NCI-H524 treated with DMSO at 0.1 percent for 48 hours (cell line): ENCODE results near the gene GPRASP2.
A peak's percentile ranks its signal among the peaks of the same experiment; 100 is the strongest.
"Not testable (repeated sequence)": the region's sequence is repeated elsewhere in the genome, so short reads cannot be mapped to it uniquely, and the experiment has no call there.

Experiments
- DNase-seq: peaks from one replicate; lab custom pipeline; 2025; lab: John Stamatoyannopoulos, UW

Gene GPRASP2

DNA sequence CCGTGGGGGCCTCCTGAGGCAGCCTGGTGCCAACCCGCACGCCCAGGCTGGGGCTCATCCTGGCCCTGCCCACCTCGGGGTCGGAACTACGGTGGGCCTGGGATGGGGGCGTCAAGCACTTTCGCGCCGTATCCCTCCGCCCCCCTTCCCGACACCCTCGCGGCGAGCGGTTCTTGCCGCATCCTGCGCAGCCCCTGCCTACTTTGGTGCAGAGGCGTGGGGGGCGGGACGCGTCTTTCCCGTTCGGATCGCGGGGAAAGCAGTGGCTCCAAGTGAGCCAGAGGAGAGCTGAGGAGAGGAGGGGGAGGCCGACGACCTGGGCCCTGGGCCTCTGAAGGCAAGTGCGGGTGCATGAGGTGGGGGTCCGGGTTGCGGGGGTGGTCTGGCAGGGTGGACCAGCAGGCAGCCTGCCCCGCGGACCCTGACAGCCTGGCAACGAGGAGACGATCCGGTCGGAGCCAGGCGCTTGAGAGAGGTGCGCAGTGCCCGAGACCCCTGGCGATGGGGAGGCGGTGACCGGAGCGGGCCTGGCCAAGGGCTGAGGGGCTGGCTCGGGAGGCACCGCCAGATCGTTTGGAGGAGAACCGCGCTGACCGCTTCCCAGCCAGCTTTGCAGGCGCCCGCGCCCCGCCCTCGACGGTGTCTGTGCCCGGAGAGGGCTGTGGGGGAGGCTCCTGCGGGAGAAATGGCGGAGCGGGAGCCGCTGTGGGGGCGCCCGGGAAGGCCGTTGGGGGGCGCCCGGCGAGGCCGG, at the start of gene GPRASP2:
Gene GPRASP2, plus strand, starts transcription at position 233 of the 751 bp plus-strand sequence. CDS start 2,422 bp downstream, outside the sequence.
- no peak for DNase-seq

DNA sequence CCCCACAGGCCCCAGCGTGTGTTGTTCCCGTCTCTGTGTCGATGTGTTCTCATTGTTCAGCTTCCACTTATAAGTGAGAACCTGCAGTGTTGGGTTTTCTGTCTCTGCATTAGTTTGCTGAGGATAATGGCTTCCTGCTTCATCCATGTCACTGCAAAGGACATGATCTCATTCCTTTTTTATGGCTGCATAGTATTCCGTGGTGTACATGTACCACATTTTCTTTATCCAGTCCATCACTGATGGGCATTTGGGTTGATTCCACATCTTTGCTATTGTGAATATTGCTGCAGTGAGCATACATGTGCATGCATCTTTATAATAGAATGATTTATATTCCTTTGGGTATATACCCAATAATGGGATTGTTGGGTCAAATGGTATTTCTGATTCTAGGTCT, 48.4 kb upstream of the GPRASP2 start:
- not testable (repeated sequence) for DNase-seq

DNA sequence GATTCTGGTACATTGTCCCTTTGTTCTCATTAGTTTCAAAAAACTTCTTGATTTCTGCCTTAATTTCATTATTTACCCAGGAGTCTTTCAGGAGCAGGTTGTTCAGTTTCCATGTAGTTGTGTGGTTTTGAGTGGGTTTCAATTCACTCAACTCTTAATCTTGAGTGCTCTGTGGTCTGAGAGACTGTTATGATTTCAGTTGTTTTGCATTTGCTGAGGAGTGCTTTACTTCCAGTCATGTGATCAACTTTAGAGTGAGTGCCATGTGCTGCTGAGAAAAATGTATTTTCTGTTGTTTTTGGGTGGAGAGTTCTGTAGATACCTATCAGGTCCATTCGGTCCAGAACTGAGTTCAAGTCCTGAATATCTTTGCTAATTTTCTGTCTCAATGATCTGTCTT, 45.2 kb upstream of the GPRASP2 start:
- DNase-seq, result not testable (repeated sequence)

DNA sequence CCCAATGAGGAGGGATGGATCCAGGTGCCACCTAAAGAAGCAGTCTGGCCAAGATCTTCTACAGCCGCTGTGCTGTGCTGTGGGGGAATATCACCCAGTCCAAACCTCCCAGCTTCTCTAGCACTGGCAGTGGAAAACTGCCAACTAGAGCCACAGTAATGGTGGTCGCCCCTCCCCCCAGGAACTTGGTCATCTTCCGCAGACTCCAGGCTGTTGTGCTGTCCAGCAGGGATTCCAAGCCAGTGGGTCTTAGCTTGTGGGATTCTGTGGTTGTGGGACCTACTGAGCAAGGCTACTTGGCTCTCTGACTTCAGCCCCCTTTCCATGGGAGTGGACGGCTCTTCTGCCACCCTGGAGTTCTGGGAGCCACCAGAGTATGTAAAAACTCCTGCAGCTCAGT, 42.7 kb upstream of the GPRASP2 start:
- no peak for DNase-seq

DNA sequence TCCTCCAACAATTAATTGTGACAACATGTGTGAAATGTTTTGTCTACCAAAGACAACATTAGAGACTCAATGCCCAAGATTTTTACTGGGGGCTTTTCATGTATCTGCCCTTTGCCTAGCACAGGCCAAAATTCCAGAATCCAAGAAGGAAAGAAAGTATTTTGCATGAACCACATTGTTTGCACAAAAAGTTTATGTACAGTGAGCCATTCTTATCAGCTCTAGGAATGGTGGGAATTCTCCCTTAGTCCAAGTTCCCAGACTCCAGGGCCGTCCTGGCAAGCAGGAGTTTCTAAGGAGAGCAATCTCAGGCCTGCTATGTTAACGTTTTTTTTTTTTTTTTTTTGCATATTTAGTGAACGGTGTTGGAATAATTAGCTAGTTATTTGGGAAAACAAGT, 39.4 kb upstream of the GPRASP2 start:
- DNase-seq, result no peak

DNA sequence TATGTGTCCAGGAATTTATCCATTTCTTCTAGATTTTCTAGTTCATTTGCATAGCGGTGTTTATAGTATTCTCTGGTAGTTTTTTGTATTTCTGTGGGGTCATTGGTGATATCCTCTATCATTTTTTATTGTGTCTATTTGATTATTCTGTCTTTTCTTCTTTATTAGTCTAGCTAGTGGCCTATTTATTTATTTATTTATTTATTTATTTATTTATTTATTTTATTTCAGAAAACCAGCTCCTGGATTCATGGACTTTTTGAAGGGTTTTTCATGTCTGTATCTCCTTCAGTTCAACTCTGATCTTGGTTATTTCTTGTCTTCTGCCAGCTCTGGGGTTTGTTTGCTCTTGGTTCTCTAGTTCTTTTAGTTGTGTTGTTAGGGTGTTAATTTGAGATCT, 34.8 kb upstream of the GPRASP2 start:
- DNase-seq, result not testable (repeated sequence)

DNA sequence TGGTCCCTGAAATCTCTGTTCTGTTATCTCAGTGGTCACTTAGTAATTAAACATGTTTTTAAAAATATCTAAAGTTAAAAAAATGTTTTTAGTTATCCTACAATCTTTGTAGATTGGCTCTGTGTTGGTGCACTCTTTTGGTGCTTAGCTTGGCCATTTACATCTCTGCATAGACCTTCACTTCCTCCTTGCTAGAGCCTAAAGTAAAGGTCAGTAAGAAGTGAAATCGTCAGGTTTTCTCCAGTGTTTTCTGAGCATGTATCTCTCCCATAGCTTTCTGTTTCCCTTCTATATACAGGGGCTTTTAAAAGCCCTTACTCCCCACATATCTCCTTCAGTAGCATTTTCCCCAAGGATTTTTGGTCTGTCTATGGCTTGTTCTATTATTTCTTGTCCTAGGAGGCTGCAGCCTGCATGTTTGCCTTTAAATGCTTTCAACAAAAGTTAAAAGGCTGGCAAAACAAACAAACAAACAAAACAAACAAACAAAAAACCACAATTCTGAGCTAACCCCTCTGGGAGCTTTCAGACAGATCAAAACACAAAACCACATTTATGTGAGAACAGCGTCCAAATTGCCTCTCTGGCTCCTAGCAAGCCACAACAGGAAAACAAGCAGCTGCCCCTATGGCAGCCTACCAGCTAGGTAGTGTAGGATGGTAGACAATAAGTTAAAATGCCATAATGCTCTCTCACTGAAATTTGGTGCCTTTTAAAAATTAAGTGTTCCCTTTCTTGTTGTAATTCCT, 27.3 kb upstream of the GPRASP2 start:
- DNase-seq, result no peak

DNA sequence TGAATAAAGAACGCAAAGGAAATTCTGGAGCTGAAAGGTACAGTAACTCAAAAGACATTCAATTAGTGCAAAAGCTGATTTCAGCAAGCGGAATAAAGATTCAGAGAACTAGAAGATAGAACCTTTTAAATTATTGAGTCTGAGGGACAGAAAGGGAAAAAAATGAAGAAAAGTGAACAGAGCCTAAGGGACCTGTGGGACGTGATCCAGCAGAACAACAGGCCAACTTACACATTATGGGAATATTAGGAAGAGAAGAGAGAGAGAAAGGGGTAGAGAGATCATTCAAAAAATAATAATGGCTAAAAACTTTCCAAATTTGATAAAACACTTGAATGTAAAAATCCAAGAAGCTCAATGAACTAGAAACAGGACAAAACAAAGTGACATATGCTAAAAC, 17.5 kb upstream of the GPRASP2 start:
- no peak for DNase-seq

DNA sequence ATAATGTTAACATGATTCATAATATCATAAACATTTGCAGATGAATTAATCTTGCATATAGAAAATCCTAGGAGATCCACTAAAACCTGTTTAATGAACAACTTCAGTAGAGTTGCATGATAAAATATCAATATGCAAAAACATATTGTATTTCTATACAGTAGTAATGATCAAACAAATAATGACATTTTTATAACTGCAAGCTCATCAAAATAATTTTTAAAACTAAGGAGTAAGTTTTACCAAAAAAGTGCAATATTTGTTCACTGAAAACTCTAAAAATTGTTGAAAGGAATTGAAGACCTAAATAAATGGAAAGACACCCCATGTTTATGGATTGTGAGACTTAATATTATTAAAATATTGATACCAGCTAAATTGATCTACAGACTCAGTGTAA, 15.9 kb upstream of the GPRASP2 start:
- DNase-seq, result no peak

DNA sequence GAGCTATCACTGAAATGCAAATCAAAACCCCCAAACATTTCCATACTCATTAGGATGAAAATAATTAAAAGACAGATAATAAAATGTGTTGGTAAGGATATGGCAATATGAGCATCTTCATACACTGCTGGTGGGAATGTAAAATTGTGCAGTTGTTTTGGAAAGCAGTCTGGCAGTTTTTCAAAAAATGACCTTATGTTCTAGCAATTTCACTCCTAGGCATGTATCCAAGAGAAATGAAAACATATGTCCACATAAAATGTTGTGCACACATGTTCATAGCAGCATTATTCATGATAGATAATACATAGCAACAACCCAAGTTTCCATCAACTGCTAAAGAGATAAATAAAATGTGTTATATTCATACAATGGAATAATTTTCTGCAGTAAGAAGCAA, 14.8 kb upstream of the GPRASP2 start:
- DNase-seq, result no peak

DNA sequence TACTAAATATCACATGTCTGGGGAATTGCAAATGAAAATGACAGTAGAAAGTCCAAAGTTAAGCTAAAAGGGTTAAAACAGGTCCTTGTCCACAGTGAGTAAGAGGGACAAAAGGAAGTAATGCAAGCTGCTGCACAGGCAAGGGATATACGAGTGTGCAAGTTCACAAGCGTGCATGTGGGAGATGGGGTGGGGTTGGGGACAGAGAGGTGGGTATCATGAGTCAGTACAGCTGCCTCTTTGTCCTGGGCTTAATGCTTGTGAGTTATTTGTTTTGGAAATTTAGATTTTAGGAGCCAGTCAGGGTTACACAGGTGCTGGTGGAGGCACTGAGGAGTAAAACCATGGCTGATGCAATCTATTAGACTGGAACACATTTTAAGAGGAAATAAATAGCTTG, 3.3 kb upstream of the GPRASP2 start:
- no peak for DNase-seq

DNA sequence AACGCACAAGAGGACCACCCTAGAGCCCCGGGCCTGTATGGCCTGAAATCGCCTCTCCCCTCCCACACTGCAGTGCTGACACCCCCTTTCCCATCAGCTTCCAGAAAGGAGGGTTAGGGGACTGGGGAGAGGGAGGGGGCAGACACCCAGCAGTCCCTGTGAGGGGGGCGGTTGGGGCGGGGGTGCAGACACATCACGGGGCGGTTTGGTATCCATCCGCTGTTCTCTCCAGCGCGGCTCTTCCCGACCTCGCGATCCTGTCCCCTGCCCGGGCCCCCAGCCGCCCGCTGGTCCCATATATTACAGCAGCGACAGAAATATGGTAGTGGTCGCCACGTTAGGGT, 404 bp upstream of the GPRASP2 start:
- no peak for DNase-seq

DNA sequence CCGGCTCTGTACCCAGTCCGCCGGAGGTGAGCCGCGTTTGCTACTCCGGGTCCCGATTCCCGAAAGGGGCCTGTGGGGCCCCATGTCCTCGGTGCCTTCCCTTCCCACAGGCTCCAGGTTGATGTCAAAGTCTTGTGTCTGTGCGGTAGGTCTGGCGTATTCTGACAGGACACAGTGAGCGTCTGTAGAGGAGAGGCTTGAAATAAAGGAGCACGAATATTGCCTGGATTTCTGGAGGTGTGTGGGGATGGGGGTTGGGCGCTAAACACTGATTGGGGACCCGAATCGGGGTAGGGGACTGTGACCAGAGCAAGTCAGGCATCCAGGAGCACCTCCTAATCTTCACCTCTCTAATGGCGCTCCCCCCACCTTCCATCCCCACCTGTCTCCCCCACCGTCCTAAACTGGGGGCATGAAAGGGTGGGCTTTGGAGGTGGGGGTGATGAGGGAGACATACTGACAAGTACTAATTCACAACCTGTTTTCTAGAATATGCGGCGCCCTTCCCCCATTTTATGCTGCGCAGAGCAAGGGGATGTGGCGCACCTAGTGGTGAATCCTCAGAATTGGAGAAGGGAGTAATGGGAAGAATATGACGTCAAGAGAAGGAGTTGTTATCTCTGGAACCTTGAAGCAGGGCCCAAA, 855 bp downstream of the GPRASP2 start:
- DNase-seq, result peak; percentile 25

DNA sequence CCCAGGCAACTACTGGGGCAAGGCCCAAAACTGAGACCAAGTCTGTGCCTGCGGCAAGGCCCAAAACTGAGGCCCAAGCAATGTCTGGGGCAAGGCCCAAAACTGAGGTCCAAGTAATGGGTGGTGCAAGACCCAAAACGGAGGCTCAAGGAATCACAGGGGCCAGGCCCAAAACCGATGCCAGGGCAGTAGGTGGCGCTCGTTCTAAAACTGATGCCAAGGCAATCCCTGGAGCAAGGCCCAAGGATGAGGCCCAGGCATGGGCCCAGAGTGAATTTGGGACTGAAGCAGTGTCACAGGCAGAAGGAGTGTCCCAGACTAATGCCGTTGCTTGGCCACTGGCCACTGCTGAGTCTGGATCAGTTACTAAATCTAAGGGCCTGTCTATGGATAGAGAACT, 2.7 kb downstream of the GPRASP2 start:
- DNase-seq, result no peak

DNA sequence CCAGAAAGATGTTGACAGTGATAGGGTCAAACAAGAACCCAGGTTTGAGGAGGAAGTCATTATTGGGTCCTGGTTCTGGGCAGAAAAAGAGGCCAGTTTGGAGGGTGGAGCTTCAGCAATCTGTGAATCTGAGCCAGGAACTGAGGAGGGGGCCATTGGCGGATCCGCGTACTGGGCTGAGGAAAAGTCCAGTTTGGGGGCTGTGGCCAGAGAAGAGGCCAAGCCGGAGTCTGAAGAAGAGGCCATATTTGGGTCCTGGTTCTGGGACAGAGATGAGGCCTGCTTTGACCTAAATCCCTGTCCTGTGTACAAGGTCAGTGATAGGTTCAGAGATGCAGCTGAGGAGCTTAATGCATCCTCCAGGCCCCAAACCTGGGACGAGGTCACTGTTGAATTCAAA, 3.7 kb downstream of the GPRASP2 start:
- no peak for DNase-seq

DNA sequence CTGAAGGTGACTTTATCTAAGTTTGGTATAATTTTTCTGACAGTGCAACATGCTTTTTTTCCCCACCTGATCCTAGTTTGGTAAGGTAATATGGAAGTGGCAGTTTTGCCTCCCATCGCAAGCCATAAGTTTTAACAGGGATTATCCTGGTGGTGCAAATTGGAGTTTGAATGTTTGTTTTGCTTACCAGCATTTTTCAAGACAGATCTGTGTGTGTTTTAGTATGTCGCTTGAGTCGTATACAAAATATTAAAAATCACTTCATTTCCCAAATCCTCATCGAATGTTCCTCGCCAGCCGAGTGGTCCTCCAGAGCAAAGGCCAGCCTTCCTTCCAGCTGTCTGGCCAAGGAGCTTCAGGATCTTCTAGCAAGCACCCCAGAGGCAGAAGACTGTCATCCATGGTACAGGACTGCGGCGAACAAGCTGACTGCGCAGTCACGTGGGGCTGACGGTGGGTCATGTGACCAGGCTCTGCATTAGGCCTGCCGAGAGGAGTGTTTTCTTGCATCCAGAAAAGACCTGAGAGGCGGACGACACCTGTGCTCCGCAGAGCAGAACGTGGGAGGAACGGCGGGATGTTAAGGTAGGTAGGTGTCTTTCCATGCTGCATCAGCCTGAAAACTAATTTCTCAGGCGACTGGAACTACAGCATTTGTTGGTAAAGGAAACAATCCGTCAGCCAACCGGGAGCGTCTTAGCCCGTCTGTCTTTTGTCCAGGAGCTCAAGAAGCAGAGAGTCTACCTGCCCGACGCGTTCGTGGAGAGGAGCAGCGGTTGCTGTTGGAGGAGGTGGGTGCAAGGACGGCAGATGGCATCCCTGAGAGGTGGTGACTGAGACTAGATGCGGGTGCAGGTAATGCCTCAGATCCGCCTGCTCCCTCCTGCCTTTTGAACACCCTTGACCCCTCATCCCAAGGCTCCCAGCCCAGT, 8.3 kb downstream of the GPRASP2 start, which contains the start of gene GPRASP3:
Gene GPRASP3, plus strand, starts transcription at position 507 of the 932 bp plus-strand sequence. CDS start 28,253 bp downstream, outside the sequence.
- peak; percentile 13 for DNase-seq

DNA sequence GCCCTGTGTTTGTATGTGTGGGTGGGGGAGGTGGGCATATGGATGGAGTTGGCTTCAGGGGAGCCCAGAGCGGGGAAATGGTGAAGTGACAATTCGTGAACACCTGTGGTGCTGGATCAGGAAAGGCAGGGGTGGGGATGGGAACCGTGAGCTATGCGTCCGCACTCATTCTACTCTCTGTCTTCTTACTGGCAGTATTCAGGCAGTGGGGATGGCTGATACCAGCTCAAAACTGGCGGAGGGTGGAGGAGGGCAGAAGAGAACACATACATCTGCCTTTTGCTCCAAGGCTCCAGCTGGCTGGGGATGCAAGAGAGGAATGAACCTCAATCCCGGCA, 8.9 kb downstream of the GPRASP2 start:
- not testable (repeated sequence) for DNase-seq

DNA sequence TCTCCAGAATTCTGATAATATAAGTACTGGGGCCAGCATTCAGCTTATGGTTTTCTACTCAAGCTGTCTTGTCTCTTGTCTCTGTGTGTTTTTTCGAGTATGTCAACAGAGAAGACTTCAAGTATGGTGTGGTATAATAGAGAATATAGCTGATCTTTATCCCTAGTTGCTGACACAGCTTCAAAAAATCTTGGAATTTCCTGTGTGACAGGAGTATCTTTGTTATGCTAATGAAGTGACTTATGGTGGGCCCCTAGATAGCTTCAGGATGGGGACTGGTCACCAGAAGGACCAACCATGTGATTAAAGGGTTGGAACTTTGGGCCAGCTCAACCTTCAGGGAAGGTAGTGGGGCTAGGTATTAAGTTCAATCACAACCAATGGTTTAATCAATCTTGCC, 11.2 kb downstream of the GPRASP2 start:
- no peak for DNase-seq

DNA sequence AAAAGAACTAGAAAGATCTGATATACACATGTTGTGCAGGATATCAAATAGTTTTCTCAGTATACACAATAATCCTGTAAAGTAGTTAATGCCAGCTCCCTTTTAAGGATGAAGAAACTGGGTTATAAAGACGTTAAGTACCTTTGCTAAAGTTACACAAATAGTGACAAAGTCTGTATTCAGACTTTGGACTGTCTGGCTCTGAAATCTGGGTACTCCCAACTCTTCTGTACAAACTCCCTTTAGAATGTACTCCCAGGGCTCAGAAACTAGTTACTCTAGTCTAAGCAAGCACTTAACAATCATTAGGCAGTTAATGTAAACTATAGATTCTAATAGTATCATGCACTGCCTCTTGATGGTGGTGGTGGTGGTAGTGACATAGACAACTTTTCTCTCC, 15.5 kb downstream of the GPRASP2 start:
- DNase-seq, result no peak

DNA sequence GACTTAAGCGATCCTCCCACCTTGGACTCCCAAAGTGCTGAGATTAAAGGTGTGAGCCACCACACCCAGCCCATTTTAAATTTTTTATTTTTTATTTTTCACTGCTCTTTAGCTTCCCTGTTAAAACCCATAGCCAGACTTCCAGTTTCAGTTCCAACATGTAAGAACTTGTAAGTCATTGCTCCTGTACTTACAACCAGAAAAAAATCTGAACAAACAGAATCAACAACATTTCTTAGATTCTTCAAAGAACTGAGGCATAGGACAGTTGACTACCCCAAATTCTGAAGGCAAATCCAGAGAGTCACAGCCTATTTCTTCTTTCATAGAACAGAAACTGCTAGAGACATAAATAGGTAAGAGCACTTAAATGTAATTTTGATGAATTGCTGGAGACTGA, 16.4 kb downstream of the GPRASP2 start:
- DNase-seq, result no peak

DNA sequence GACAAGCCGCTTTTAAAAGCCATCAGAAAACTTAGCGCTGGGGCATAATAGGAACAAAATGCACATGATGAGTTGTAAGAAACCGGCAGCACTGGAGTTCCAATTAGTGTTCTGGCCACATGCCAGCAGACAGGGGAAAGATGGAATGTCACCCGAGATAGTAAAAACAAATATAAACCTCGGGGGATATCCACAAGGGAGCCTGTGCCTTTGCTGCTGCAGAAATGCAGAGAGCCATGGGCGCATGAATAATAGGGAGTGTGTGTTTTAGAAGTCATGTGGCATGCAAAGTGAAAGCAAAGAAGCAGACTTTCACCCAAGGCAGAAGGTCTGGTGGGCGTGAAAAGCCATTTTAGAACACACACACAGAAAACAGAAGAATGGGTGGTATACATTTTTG, 27.4 kb downstream of the GPRASP2 start:
- no peak for DNase-seq

DNA sequence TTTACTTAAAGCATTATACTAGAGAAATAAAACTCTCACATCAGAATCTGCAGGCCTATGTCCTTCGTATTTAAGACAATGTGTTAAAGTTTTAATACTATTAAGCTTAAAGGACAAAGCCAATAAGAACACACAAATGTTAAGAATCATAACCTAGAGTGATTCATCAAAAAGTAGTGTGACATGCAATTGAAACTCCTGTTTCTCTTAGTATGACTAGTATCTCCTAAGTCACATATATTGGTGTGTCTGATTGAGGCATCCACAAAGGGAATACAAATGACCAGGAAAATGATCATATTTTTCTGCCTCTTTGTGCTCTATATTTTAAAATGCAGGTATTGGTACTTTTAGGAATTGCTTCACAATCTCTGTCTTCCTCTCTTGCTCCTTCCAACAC, 32.1 kb downstream of the GPRASP2 start:
- DNase-seq, result no peak
